ENCODE data around the gene TSPAN18. TPM values are rescaled to one million over a fixed set of nuclear protein-coding genes. Genes with fewer than 3 reads are reported as not detected.
A peak's percentile ranks its signal among the peaks of the same experiment; 100 is the strongest.

The TSPAN18 gene
- total and polyA plus RNA-seq, 2 experiments from 2014 or later = 9.5 to 21.5 TPM

DNA sequence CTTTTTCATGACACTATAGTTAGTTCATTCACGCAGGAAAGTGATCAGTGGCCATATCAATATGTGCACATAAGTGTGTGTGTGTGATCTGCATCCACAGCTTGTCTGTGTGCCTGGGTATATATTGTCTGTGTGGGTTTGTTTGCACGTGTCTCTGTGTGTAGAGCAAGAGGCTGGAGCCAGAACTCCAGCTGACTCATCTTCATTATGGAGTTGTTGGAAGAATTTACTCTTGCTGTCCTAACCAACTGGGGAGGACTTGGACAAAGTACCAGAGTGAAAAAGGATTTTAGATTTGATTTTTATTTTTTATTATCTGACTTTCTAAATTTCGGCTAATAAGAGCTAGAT, 160.0 kb downstream of the TSPAN18 start:
- no peaks in the 10 kb centered on the region for H3K36me3 ChIP-seq (replicated peaks; ENCODE audit: insufficient read depth, low read depth)
- H3K79me2 ChIP-seq = no peaks in the 10 kb centered on the region
- peak overlapping the region; percentile 32 for H3K27ac ChIP-seq
- no peak overlapping the region for H2AFZ ChIP-seq
- H3K4me3 ChIP-seq = no peak overlapping the region
- no peak for TF ChIP-seq EZH2phosphoT487 (IDR thresholded peaks at IDR 0.05; ENCODE audit: low read depth, severe bottlenecking, unreplicated experiment)
- TF ChIP-seq CTCF (IDR thresholded peaks at IDR 0.05; ENCODE audit: poor library complexity) = no peak
- no peak for TF ChIP-seq EZH2 (IDR thresholded peaks at IDR 0.05; ENCODE audit: borderline replicate concordance)
- H3K9me3 ChIP-seq (ENCODE audit: low read depth) = no peaks in the 10 kb centered on the region
- no peaks in the 10 kb centered on the region for H4K20me1 ChIP-seq (ENCODE audit: insufficient read depth, poor library complexity, severe bottlenecking)
- H3K27me3 ChIP-seq = no peaks in the 10 kb centered on the region
- no peaks in the 10 kb centered on the region for H3K9me2 ChIP-seq (replicated peaks; ENCODE audit: insufficient read depth)
- 61% methylated on average over 3 of the region's 3 CpGs for WGBS (ENCODE audit: low lambda C conversion rate, missing lambda C conversion rate)
- no peak overlapping the region for H3K4me2 ChIP-seq
- DNase-seq (ENCODE audit: low spot score) = peak; percentile 34
- H3K4me1 ChIP-seq (ENCODE audit: insufficient read depth) = peaks cover 31% of the 10 kb centered on the region

DNA sequence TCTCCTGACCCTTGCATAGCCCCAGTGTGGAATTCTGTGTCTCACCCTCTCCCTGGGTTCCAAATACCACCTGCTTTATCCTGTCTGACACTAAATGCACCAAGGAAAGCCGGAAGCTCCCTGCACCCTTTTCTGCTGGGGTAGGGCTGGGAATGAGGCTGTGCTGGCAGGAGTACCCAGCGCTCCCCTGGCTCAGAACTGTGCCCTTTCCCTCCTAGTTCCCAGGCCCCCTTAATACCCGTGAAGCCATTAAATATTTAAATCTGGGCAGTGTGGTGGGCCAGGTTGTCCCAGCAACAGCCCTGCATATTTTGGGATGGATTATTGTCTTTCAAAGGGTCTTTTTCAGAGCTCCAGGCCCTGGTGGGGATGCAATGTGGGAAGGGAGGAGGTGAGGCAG, 160.9 kb downstream of the TSPAN18 start:
- TF ChIP-seq CTCF (IDR thresholded peaks at IDR 0.05; ENCODE audit: poor library complexity) (no peak), EZH2 (IDR thresholded peaks at IDR 0.05; ENCODE audit: borderline replicate concordance) (no peak), EZH2phosphoT487 (IDR thresholded peaks at IDR 0.05; ENCODE audit: low read depth, severe bottlenecking, unreplicated experiment) (no peak)
- H4K20me1 ChIP-seq (ENCODE audit: insufficient read depth, poor library complexity, severe bottlenecking) = no peaks in the 10 kb centered on the region
- no peaks in the 10 kb centered on the region for H3K9me3 ChIP-seq (ENCODE audit: low read depth)
- no peaks in the 10 kb centered on the region for H3K36me3 ChIP-seq (replicated peaks; ENCODE audit: insufficient read depth, low read depth)
- H3K4me3 ChIP-seq = no peak overlapping the region
- H3K4me2 ChIP-seq = no peak overlapping the region
- no peaks in the 10 kb centered on the region for H3K9me2 ChIP-seq (replicated peaks; ENCODE audit: insufficient read depth)
- H2AFZ ChIP-seq = no peak overlapping the region
- peaks cover 31% of the 10 kb centered on the region for H3K4me1 ChIP-seq (ENCODE audit: insufficient read depth)
- H3K27ac ChIP-seq = no peak overlapping the region
- H3K79me2 ChIP-seq = no peaks in the 10 kb centered on the region
- H3K27me3 ChIP-seq = no peaks in the 10 kb centered on the region
- WGBS (ENCODE audit: low lambda C conversion rate, missing lambda C conversion rate) = 83% methylated on average over 3 of the region's 3 CpGs
- no peak for DNase-seq (ENCODE audit: low spot score)

DNA sequence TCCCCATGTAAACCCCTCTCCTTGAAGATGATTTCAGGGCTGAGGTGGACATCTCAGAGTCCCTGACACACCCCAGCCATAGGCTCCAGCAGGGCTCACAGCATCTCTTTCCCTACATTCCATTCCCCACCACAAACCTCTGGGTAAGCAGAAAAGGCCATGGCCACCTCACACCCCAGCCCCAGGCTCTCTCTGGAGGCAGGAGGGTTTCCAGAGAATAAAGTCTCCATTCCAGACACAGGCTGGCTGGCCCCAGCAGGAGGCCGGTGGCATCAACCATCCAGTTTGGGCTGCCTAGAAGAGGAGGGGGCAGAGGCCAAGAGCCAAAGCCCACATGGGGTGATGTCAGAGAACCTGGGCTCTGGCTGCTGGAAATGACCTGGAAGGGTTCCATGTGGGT, 162.5 kb downstream of the TSPAN18 start:
- H3K4me3 ChIP-seq = no peak overlapping the region
- H3K27ac ChIP-seq = no peak overlapping the region
- H3K9me2 ChIP-seq (replicated peaks; ENCODE audit: insufficient read depth) = no peaks in the 10 kb centered on the region
- H3K4me1 ChIP-seq (ENCODE audit: insufficient read depth) = peaks cover 36% of the 10 kb centered on the region
- DNase-seq (ENCODE audit: low spot score) = no peak
- 96% methylated on average over 1 of the region's 1 CpG for WGBS (ENCODE audit: low lambda C conversion rate, missing lambda C conversion rate)
- H3K79me2 ChIP-seq = no peaks in the 10 kb centered on the region
- H2AFZ ChIP-seq = no peak overlapping the region
- no peaks in the 10 kb centered on the region for H3K9me3 ChIP-seq (ENCODE audit: low read depth)
- H4K20me1 ChIP-seq (ENCODE audit: insufficient read depth, poor library complexity, severe bottlenecking) = no peaks in the 10 kb centered on the region
- no peaks in the 10 kb centered on the region for H3K27me3 ChIP-seq
- H3K36me3 ChIP-seq (replicated peaks; ENCODE audit: insufficient read depth, low read depth) = no peaks in the 10 kb centered on the region
- no peak overlapping the region for H3K4me2 ChIP-seq
- TF ChIP-seq CTCF (IDR thresholded peaks at IDR 0.05; ENCODE audit: poor library complexity) = no peak
- no peak for TF ChIP-seq EZH2 (IDR thresholded peaks at IDR 0.05; ENCODE audit: borderline replicate concordance)
- no peak for TF ChIP-seq EZH2phosphoT487 (IDR thresholded peaks at IDR 0.05; ENCODE audit: low read depth, severe bottlenecking, unreplicated experiment)

- Histone ChIP-seq H2AFZ (no peak overlapping the region), H3K9me2 (replicated peaks; ENCODE audit: insufficient read depth) (no peaks in the 10 kb centered on the region), H3K36me3 (replicated peaks; ENCODE audit: insufficient read depth, low read depth) (no peaks in the 10 kb centered on the region), H3K4me2 (no peak overlapping the region), H3K4me3 (no peak overlapping the region), H3K79me2 (no peaks in the 10 kb centered on the region), H3K27me3 (no peaks in the 10 kb centered on the region), H4K20me1 (ENCODE audit: insufficient read depth, poor library complexity, severe bottlenecking) (no peaks in the 10 kb centered on the region), H3K4me1 (ENCODE audit: insufficient read depth) (peaks cover 11% of the 10 kb centered on the region), H3K27ac (no peak overlapping the region), H3K9me3 (ENCODE audit: low read depth) (no peaks in the 10 kb centered on the region)
- DNase-seq (ENCODE audit: low spot score) = no peak
- 86% methylated on average over 7 of the region's 7 CpGs for WGBS (ENCODE audit: low lambda C conversion rate, missing lambda C conversion rate)
- TF ChIP-seq CTCF (IDR thresholded peaks at IDR 0.05; ENCODE audit: poor library complexity) (no peak), EZH2 (IDR thresholded peaks at IDR 0.05; ENCODE audit: borderline replicate concordance) (no peak), EZH2phosphoT487 (IDR thresholded peaks at IDR 0.05; ENCODE audit: low read depth, severe bottlenecking, unreplicated experiment) (no peak)
Measured at GRCh38 chr11:44892843-44893242, 166.1 kb downstream of the TSPAN18 start.
